Measurements from ENCODE around the gene MAP4K5. TPM values are rescaled to one million over a fixed set of nuclear protein-coding genes. Genes with fewer than 3 reads are reported as not detected.

MAP4K5 gene
- total and polyA plus RNA-seq, 2 of the 13 experiments (the other 11 are each of a cell fraction or from before 2014, with no cell fraction given), result 12.7 to 23.9 TPM

- no peak for TF ChIP-seq POGZ (CRISPR knock-in tag; IDR thresholded peaks at IDR 0.05)
- no peak for TF ChIP-seq RXRB (CRISPR knock-in tag; IDR thresholded peaks at IDR 0.05; ENCODE audit: borderline replicate concordance)
- TF ChIP-seq CEBPG (CRISPR knock-in tag; IDR thresholded peaks at IDR 0.05), result no peak
- TF ChIP-seq ZSCAN20 (CRISPR knock-in tag; IDR thresholded peaks at IDR 0.05; ENCODE audit: borderline replicate concordance), result no peak
- TF ChIP-seq NR2F1 (CRISPR knock-in tag; IDR thresholded peaks at IDR 0.05), result no peak
- TF ChIP-seq ZBTB40 (IDR thresholded peaks at IDR 0.05), result no peak
- TF ChIP-seq ZBTB40 (CRISPR knock-in tag; IDR thresholded peaks at IDR 0.05), result no peak
- no peak for TF ChIP-seq ZNF501 (CRISPR knock-in tag; IDR thresholded peaks at IDR 0.05)
- no peak for TF ChIP-seq DZIP1 (CRISPR knock-in tag; IDR thresholded peaks at IDR 0.05)
- TF ChIP-seq ZNF788 (CRISPR knock-in tag; IDR thresholded peaks at IDR 0.05; ENCODE audit: borderline replicate concordance), result peak; percentile 15; the same call in 1 of the 2 replicates
- peak; percentile 7; the same call in 1 of the 2 replicates for TF ChIP-seq ZNF768 (CRISPR knock-in tag; IDR thresholded peaks at IDR 0.05)
- TF ChIP-seq MBNL3 (CRISPR knock-in tag; conservative IDR thresholded peaks at IDR 0.05), result no peak
- TF ChIP-seq PHF5A (CRISPR knock-in tag; IDR thresholded peaks at IDR 0.05; ENCODE audit: low read depth, unreplicated experiment), result no peak
- no peak for TF ChIP-seq ZSCAN12 (CRISPR knock-in tag; IDR thresholded peaks at IDR 0.05)
- TF ChIP-seq ZNF101 (CRISPR knock-in tag; IDR thresholded peaks at IDR 0.05; ENCODE audit: borderline replicate concordance, low read depth), result no peak
- no peak for TF ChIP-seq MZF1 (CRISPR knock-in tag; IDR thresholded peaks at IDR 0.05; ENCODE audit: borderline replicate concordance)
- TF ChIP-seq ZNF660 (CRISPR knock-in tag; IDR thresholded peaks at IDR 0.05; ENCODE audit: borderline replicate concordance, low read depth), result no peak
These were observed 27.9 kb upstream of the MAP4K5 start, which contains the start of gene ATL1 (continued) for GRCh38 chr14:50559990-50560930.
